ENCODE results near the gene RPL13A. TPM values are rescaled to one million over a fixed set of nuclear protein-coding genes. Genes with fewer than 3 reads are reported as not detected.

RPL13A gene
- total and polyA plus RNA-seq, 2 donors (not counting 3 experiments of a cell fraction or from before 2014, with no cell fraction given) = 2,291 to 4,148 TPM

- Histone ChIP-seq H3K79me2 (ENCODE audit: control insufficient read depth, insufficient read depth, low read length) (no peaks in the 10 kb centered on the region), H3K27ac (ENCODE audit: insufficient read depth, low read depth, low read length) (no peak within 1 kb of the TSS), H3K9ac (replicated peaks; ENCODE audit: extremely low read depth, insufficient read depth, low read length) (no peak within 1 kb of the TSS), H3K27me3 (ENCODE audit: control insufficient read depth in 2 of 2, insufficient read depth in 2 of 2, low read length in 2 of 2) (peaks cover 47 to 57% of the 10 kb centered on the region in 2 experiments), H3K36me3 (ENCODE audit: control insufficient read depth in 2 of 2, extremely low read depth in 1 of 2, insufficient read depth in 2 of 2, low read length in 2 of 2) (no peaks in the 10 kb centered on the region), H2AFZ (ENCODE audit: low read depth, low read length) (peak within 1 kb of the TSS; percentile 96), H3K4me3 (replicated peaks in 1 of 3; ENCODE audit: insufficient read depth in 1 of 3, low read depth in 1 of 3, low read length in 3 of 3) (no peak within 1 kb of the TSS), H4K20me1 (replicated peaks; ENCODE audit: control insufficient read depth, extremely low read depth, insufficient read depth, low read length) (no peaks in the 10 kb centered on the region), H3K4me2 (ENCODE audit: insufficient read depth, low read length) (no peak within 1 kb of the TSS), H3K9me3 (replicated peaks; ENCODE audit: control insufficient read depth, insufficient read depth, low read length) (no peaks in the 10 kb centered on the region), H3K9me1 (replicated peaks; ENCODE audit: control insufficient read depth, extremely low read depth, insufficient read depth, low read length) (no peaks in the 10 kb centered on the region), H3K4me1 (ENCODE audit: control insufficient read depth, extremely low read depth, insufficient read depth, low read length) (peaks cover 2% of the 10 kb centered on the region)
- DNase-seq (ENCODE audit: low read depth, low spot score) = no peak
- dilution Hi-C loops (cut with MboI; ENCODE audit: extremely low pct_ligation_motif_present, low sequenced_read_pairs) (no loop called here), intact Hi-C loops (cut with micrococcal nuclease) (no loop called here)
- CTCF ChIA-PET = interaction anchor here (1.0 to 2.8 kb wide), 3 partner anchors 16 to 78 kb away, joined by 3 to 7 read pairs (median 3); partner anchors contain the start of genes DKKL1 and GFY
- BruUV-seq (replicated peaks) = no TSS peak
- no peak for TF ChIP-seq CTCF (IDR thresholded peaks at IDR 0.05; ENCODE audit: extremely low read depth in 1 of 2, insufficient read depth in 1 of 2, low read depth in 1 of 2, low read length in 2 of 2)
- TF ChIP-seq JUN (IDR thresholded peaks at IDR 0.05; ENCODE audit: borderline replicate concordance, insufficient read depth, insufficient read length, low read depth) = no peak
- no peak for TF ChIP-seq MAX (IDR thresholded peaks at IDR 0.05; ENCODE audit: insufficient read depth, insufficient read length)
- peak; percentile 75 for TF ChIP-seq EZH2 (IDR thresholded peaks at IDR 0.05; ENCODE audit: borderline replicate concordance, low read depth, low read length, severe bottlenecking)
- no peak for TF ChIP-seq POLR2A (IDR thresholded peaks at IDR 0.05; ENCODE audit: low read depth, low read length)
- POLR2A ChIA-PET = no interaction called here
- no peak for FAIRE-seq
These were observed 46.0 kb upstream of the RPL13A start, which contains the start of gene SLC17A7 for GRCh38 chr19:49441210-49441959. Gene SLC17A7, minus strand, starts transcription at chr19:49441527. Its CDS starts 148 bp downstream, at chr19:49441379.
